ENCODE data around the gene ZNF487.

Gene ZNF487

GRCh38 chr10:43524434-43525247 is 87.7 kb downstream of the ZNF487 start:
- no peak for DNase-seq (ENCODE audit: low read depth)
